H1 (cell line): ENCODE measurements around the gene PHACTR1. TPM values are rescaled to one million over a fixed set of nuclear protein-coding genes. Genes with fewer than 3 reads are reported as not detected.

Experiments
- JUND ChIP-seq: IDR thresholded peaks from 2 replicates; pipeline ENCODE4 v1.6.1; 2011; ENCODE audit warnings: mild to moderate bottlenecking, improper control_type of control experiment, low read length
- RBBP5 ChIP-seq: IDR thresholded peaks from 2 replicates; pipeline ENCODE4 v1.7.1; 2012; ENCODE audit warnings: low read depth, mild to moderate bottlenecking, inconsistent platforms, low read length, moderate library complexity, borderline replicate concordance
- polyA plus RNA-seq, 7 experiments: library from polyadenylated mRNA; depleted of rRNA in 3 of 7; stranded (reverse) in 5 of 7; unstranded in 2 of 7; fragments of >200 nt in 5 of 7; fragments of 200-250 nt in 2 of 7; gene quantifications; 1 replicate in 5 of 7; 2 replicates in 1 of 7; 4 replicates in 1 of 7; pipeline versions ENCODE4 v1.2.1 to v1.2.3, GENCODE V29; 2011 to 2013; ENCODE audit warnings: missing spikeins in 2 of 7, mixed read lengths in 2 of 7
- total RNA-seq: library from RNA; stranded (reverse); fragmentation: NEBNext Ultra II Directional; extraction: Animal tissue kit (Norgen Biotek cat#: 25700); gene quantifications from 2 replicates; pipeline ENCODE4 v1.2.1, GENCODE V29; 2021
- TF ChIP-seq, protein P1 (sequence below): fragments of 300-600 bp; sonication (generic); IDR thresholded peaks from 2 replicates; pipeline ENCODE4 v1.7.1; 2012; ENCODE audit warnings: low read length, moderate library complexity, mild to moderate bottlenecking, inconsistent platforms; ENCODE audit not compliant: insufficient replicate concordance

Gene PHACTR1
- total and polyA plus RNA-seq, 2 of the 8 experiments (the other 6 are each of a cell fraction or from before 2014, with no cell fraction given) = 3.9 to 17.1 TPM

GRCh38 chr6:12980741-12981140, 264.2 kb downstream of the PHACTR1 start (continued):
- TF ChIP-seq, protein P1, sequence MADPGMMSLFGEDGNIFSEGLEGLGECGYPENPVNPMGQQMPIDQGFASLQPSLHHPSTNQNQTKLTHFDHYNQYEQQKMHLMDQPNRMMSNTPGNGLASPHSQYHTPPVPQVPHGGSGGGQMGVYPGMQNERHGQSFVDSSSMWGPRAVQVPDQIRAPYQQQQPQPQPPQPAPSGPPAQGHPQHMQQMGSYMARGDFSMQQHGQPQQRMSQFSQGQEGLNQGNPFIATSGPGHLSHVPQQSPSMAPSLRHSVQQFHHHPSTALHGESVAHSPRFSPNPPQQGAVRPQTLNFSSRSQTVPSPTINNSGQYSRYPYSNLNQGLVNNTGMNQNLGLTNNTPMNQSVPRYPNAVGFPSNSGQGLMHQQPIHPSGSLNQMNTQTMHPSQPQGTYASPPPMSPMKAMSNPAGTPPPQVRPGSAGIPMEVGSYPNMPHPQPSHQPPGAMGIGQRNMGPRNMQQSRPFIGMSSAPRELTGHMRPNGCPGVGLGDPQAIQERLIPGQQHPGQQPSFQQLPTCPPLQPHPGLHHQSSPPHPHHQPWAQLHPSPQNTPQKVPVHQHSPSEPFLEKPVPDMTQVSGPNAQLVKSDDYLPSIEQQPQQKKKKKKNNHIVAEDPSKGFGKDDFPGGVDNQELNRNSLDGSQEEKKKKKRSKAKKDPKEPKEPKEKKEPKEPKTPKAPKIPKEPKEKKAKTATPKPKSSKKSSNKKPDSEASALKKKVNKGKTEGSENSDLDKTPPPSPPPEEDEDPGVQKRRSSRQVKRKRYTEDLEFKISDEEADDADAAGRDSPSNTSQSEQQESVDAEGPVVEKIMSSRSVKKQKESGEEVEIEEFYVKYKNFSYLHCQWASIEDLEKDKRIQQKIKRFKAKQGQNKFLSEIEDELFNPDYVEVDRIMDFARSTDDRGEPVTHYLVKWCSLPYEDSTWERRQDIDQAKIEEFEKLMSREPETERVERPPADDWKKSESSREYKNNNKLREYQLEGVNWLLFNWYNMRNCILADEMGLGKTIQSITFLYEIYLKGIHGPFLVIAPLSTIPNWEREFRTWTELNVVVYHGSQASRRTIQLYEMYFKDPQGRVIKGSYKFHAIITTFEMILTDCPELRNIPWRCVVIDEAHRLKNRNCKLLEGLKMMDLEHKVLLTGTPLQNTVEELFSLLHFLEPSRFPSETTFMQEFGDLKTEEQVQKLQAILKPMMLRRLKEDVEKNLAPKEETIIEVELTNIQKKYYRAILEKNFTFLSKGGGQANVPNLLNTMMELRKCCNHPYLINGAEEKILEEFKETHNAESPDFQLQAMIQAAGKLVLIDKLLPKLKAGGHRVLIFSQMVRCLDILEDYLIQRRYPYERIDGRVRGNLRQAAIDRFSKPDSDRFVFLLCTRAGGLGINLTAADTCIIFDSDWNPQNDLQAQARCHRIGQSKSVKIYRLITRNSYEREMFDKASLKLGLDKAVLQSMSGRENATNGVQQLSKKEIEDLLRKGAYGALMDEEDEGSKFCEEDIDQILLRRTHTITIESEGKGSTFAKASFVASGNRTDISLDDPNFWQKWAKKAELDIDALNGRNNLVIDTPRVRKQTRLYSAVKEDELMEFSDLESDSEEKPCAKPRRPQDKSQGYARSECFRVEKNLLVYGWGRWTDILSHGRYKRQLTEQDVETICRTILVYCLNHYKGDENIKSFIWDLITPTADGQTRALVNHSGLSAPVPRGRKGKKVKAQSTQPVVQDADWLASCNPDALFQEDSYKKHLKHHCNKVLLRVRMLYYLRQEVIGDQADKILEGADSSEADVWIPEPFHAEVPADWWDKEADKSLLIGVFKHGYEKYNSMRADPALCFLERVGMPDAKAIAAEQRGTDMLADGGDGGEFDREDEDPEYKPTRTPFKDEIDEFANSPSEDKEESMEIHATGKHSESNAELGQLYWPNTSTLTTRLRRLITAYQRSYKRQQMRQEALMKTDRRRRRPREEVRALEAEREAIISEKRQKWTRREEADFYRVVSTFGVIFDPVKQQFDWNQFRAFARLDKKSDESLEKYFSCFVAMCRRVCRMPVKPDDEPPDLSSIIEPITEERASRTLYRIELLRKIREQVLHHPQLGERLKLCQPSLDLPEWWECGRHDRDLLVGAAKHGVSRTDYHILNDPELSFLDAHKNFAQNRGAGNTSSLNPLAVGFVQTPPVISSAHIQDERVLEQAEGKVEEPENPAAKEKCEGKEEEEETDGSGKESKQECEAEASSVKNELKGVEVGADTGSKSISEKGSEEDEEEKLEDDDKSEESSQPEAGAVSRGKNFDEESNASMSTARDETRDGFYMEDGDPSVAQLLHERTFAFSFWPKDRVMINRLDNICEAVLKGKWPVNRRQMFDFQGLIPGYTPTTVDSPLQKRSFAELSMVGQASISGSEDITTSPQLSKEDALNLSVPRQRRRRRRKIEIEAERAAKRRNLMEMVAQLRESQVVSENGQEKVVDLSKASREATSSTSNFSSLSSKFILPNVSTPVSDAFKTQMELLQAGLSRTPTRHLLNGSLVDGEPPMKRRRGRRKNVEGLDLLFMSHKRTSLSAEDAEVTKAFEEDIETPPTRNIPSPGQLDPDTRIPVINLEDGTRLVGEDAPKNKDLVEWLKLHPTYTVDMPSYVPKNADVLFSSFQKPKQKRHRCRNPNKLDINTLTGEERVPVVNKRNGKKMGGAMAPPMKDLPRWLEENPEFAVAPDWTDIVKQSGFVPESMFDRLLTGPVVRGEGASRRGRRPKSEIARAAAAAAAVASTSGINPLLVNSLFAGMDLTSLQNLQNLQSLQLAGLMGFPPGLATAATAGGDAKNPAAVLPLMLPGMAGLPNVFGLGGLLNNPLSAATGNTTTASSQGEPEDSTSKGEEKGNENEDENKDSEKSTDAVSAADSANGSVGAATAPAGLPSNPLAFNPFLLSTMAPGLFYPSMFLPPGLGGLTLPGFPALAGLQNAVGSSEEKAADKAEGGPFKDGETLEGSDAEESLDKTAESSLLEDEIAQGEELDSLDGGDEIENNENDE = no peak
- TF ChIP-seq RBBP5 = no peak
- TF ChIP-seq JUND = no peak
